HG03439 (cell line): ENCODE data around the gene RGS1.

Experiments
- ATAC-seq: cut with Tn5 transposase; IDR thresholded peaks from one replicate; pipeline ENCODE4 v1.9.1; 2021; ENCODE audit warnings: mild to moderate bottlenecking, moderate library complexity; ENCODE audit not compliant: unreplicated experiment

Gene RGS1

GRCh38 chr1:192579010-192579738 lies 3.6 kb downstream of the RGS1 start:
- ATAC-seq, result no peak

DNA sequence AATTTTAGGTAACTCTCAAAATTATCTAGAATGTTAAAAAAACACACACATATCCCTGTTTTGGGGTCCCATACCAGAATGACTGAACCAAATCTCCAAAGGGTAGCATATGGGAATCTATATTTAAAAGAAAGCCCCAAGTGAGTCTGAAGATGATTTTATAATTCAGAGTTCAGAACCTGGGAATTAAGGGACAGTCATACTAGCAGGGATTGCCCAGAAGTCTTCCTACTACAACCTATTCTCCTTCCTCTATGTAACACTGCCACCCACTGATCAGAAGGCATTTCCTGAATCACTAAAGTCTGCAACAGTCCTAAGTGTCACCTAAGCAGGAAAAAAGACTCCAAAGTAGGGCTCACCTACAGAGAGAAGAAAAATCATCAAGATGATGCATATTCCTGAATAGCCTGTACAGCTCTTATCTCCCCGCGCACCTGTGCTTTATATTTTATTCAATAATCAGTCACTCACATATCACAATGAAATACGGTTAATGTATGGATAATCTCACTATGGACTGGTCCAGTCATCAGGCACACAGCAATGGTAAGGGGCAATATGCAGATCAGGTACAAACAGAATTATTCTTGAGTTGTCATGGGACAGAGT lies 4.9 kb downstream of the RGS1 start:
- peak; percentile 43 for ATAC-seq

- ATAC-seq, result no peak
These were observed 5.8 kb downstream of the RGS1 start for GRCh38 chr1:192581131-192581927.

- ATAC-seq, result no peak
These were observed 9.3 kb downstream of the RGS1 start for GRCh38 chr1:192584866-192585265.

- no peak for ATAC-seq
These were observed 12.1 kb downstream of the RGS1 start for GRCh38 chr1:192587386-192588266.

GRCh38 chr1:192588546-192588945 lies 13.0 kb downstream of the RGS1 start:
- ATAC-seq, result no peak

DNA sequence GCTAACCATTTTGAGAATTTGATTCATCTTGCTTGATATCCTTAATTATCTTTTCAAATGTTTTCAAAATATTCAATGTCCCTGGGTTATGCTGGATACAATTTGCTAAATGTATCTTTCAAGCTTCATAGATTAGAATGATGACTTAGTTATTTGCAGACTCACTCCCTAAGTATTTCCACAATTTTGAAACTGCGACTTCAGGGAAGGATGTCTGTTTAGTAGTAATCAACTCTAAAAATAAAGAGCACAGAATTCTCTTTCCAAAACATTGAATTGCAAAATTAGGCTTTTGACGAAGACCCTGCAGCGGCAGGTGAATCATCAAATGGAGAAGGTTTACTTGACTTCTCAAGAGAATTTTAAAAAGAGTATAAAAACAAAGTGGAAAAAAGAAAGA lies 14.2 kb downstream of the RGS1 start:
- ATAC-seq, result no peak

- no peak for ATAC-seq
These were observed 16.9 kb downstream of the RGS1 start for GRCh38 chr1:192592517-192592916.

- ATAC-seq, result no peak
These were observed 17.6 kb downstream of the RGS1 start for GRCh38 chr1:192592981-192593708.

GRCh38 chr1:192595299-192595698 lies 19.7 kb downstream of the RGS1 start:
- no peak for ATAC-seq

DNA sequence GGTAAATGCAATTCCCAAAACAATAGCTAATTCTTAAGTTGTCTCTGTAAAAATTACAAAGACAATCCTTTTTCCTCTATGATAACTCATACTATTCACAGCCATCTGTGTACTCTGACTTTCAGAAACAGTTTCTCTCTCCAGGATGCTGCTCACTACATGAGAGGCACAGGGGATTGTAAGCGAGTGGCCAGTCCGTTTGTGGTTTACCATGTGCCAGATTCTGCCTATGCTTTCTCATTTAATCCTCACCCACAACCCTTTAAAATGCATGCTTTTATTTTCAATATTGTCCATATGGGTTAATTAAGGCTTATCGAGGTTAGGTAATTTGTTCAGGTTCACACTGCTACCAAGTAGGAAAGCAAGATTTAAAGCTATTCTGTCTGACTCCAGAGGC lies 23.0 kb downstream of the RGS1 start:
- no peak for ATAC-seq

GRCh38 chr1:192600275-192600674 lies 24.7 kb downstream of the RGS1 start:
- no peak for ATAC-seq

- ATAC-seq, result no peak
These were observed 25.6 kb downstream of the RGS1 start for GRCh38 chr1:192601143-192601542.

- ATAC-seq, result no peak
These were observed 26.0 kb downstream of the RGS1 start for GRCh38 chr1:192601567-192601966.

DNA sequence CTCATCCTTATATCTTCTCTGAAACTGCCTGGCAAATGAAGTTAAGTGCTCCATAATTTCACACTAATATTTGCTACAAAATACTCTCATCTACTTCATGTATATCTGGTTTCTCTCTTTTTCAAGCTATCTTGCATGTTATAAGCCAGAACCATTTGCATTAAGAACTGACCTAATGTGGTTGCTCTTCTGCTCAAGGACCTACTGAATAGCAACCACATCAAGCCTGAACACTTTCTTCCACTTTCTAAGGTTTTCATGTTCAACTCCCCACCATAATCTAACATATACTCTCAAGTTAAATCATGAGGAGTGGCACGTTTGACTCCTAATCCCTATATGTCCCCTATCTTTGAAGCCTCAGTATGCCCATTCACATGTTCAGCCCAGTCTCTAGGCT lies 27.2 kb downstream of the RGS1 start:
- ATAC-seq, result no peak

GRCh38 chr1:192603218-192603787 lies 27.7 kb downstream of the RGS1 start:
- no peak for ATAC-seq

DNA sequence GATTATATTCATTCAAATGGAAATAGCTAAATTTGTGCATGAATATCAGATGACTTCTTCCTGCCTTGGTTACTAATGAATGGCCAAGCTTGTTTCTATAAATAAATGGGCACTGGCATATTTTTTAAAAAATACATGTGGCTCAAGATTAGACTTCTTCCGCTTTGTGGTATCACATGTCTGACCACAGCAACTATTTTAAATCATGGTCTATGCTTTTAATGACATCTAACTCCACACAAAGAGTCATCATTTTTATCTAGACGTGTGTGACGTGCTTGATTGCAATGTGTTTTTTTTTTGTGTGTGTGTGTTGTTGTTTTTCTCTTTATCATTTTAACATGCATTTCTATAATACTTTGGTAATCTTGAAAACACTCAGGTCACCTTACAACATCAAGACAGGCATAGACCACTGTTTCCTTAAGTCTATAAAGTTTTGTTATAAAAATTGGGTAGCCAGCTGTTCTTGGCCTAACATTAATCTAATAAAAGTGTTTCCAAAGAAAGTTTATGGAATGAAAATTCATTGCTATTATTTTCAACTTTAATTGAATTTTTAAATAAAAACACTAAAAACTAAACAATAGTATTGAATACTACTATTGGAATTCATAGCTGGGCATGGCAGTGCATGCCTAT lies 29.5 kb downstream of the RGS1 start:
- ATAC-seq, result peak; percentile 34

DNA sequence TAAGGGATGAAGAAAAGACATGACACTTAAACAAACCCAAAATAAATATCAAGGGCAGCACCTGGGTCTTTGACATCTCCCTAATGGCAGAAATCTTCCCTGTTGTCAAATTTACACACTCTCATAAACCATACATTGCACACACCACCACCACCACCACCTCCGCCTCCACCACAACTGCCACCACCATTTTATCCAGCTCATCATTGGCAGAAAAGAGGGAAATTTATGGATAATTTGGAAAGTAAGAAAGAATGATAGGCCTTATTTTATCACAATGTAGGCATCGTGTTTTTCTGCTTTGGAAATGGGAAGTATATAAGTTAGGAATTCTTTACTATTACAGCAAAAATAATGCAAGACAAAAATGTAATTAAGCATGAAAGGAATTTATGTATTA lies 33.1 kb downstream of the RGS1 start:
- ATAC-seq, result no peak
